ENCODE measurements around the gene FSTL4.

The FSTL4 gene

DNA sequence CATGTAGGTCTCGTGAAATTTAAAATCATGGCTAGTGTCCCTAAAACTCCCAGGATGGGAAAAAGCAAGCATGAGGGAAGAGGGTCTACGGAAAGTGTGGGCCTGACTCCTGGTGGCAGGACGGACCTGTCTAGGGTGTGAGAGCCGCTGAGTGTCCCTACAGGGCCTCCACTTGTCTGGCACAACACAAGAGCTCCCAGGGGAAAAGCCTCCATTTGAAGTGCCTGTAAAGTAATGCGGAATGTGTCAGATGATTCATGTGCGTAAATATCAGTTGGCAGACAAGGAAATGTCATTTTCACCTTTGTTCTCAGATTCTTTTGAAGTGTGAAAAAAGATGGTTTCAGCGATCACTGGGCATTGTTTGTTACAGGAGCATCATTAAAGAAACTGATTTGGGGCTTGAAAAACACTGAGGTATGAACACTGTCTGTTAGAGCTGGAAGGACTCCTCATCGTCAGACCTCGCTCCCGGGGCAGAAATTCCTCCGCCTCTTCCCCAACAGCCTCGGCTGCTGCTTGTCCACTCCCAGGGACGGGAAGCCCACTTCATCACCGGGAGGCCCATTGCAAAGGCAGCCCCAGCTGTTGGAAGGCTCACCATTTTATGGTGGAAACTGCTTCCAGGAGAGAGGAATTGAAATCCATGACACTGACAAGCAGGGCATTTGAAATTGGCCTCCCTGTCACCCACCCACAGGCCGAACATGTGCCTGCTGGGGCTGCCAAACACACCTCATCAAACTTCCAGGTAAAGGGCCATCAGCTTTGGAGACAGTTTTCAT lies 240.8 kb downstream of the FSTL4 start:
- in situ Hi-C loops (cut with MboI; ENCODE audit: low sequenced_read_pairs), result no loop called here

DNA sequence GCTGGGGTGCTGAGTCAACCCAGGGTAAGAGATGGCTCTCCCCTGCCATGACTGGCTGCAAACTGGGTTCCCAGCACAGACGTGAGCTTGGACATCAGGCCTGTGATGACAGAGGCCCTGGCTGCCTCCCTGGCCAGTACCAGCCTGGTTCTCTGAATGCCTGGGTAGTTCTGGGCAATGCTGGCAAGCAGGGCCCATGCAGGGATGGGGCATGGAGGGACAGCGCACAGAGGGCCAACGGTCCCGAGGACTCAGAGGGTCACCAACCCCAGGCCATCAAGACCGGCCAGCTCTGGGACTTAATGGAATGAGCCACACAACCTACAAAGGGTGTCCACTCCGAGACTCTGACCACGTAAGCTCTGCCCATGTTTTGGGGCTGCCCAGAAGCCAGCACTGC lies 241.4 kb downstream of the FSTL4 start:
- in situ Hi-C loops (cut with MboI; ENCODE audit: low sequenced_read_pairs), result no loop called here

DNA sequence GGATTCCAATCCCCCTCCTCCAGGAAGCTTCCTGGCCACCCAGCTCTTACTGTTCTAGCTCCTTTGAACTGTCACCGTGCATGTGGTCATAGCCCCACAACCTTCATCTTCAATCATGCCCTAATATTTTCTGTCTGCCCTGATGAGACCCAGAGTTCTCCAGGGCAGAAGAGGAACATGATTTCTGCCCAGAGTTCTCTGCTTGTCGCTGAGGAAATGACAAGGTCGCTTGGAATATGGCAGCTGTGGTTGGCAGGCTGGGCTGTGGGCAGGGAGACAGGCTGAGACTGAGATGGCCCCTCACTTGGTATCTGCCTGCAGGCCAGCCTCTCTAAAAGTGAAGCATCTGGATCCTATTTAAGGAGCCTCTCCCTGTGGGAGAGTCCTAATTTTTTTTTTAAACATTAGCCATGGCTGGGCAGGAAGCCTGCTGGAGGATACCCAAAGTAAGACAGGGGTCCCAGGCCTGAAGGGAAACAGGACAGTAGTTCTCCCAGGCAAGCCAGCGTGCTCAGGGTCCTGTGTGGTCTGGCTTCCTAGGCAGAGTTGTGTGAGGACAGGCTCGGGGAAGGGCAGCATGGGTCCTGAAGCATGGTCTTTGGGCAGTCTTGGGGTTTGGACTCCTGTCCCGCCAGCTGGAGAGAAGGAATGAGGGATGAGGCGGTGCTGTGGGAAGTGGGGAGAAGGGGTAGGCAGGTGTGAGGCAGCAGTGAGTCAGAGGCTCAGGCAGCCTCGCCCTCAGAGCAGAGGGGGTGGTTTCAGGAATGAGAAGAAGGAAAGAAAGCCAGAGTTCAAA lies 242.1 kb downstream of the FSTL4 start:
- in situ Hi-C loops (cut with MboI; ENCODE audit: low sequenced_read_pairs), result no loop called here

- in situ Hi-C loops (cut with MboI; ENCODE audit: low sequenced_read_pairs), result no loop called here
Measured at GRCh38 chr5:133368916-133369783, 243.2 kb downstream of the FSTL4 start.

DNA sequence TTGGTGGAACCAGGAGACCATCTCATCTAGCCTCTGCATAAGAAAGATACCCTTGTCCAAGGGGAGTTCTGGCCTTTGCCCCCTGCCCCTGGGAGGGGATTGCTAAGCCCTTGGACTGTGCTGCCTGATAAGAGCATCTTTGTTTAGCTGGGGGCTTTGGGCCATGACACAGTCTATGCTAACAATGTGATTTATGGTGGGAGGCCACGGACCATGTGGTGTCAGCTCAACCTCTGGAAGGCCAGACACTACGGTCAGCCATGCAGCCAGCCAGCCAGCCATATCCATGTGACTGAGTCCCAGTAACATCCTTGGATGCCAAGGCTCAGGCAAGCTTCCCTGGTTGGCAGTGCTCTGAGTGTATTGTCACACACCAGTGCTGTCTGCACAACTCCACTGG lies 244.4 kb downstream of the FSTL4 start:
- in situ Hi-C loops (cut with MboI; ENCODE audit: low sequenced_read_pairs), result no loop called here

DNA sequence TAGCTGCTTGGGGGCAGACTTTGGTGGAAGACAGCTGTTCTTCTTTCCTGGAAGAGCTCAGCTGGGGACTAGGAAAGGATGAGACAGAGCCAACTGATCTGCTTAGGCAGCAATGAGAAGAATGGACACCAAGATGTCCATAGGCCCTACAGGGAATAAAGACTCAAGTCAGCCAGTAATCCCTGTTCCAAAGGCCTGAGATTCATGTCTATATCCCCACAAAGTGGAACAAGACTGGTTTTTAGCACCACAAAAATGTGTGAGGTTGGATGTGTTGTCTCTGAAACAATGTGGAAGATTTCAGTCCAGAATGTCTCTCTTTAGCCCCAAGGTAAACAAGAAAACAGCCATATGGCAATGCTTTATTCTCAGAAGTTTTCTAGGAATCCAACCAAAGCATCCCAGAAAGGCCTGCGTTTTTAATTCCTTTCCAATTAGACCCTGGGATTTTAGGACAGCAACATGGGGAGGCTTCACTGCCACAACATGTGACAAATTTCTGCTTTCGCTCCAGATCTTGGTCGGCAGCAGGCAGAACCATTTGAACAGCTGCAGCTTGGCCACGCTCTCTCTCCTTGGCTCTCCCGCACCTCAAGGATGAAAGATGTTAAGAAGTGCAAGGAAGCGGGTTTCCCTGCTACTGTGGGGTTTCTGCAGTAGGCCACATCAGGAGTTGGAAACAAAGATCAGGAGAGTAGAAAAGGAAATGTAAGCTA lies 245.1 kb downstream of the FSTL4 start:
- in situ Hi-C loops (cut with MboI; ENCODE audit: low sequenced_read_pairs), result no loop called here

- in situ Hi-C loops (cut with MboI; ENCODE audit: low sequenced_read_pairs), result no loop called here
Measured at GRCh38 chr5:133366438-133366837, 245.9 kb downstream of the FSTL4 start.

DNA sequence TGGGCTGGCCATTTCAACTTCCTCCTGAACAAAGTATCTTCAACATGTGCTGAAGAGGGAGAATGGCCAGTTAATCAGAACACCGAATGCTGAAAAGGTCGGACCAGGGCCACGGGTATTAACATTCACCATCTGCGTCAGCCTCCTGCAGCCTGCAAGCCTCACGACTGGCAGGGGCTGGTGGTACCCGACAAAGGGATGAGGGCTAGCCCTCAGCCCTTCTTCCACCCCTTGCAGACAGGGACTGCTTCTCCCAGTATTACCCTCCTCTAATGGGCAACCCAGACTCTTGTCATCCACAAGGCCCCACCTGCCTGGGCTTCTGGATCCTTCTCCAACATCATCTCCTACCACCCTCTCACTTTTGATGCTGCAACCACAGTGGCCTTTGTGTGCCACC lies 246.6 kb downstream of the FSTL4 start:
- in situ Hi-C loops (cut with MboI; ENCODE audit: low sequenced_read_pairs), result no loop called here

DNA sequence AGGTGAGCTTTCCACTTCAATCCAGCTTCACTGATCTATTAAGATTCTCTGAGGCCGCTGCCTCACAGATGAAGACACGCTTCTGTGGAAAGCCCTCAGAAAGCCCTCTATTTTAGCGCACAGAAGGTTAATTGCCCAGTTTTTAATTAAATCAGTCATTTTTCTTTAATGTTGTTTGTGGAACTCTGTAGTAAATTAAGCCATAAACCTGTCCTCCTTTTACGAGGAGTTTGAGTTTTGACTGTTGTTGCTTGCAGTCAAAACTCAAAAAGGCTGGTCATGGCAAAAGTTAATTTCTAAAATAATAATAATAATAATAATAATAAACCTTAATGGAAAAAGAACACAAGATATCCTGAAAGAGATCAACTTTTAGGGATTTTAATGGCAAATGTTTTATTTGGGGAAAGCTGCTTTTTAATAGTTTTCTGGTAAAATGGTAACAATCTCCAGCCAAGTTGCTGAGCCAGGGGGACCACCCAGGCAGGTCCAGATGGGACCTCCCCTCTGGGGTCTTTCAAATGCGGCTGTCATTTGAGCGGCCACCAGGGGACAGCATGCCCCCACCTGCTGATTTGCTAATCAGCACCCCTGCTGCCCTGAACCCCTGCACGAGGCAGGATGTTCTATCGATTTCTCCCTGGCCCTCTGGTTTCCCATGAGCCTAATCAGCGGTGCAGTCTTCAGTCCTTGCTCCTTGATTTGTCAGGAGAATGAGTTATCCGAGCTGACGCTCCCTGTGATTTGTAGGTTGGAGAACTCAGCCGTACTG lies 247.2 kb downstream of the FSTL4 start:
- in situ Hi-C loops (cut with MboI; ENCODE audit: low sequenced_read_pairs), result no loop called here

GRCh38 chr5:133363807-133364587 lies 248.3 kb downstream of the FSTL4 start:
- in situ Hi-C loops (cut with MboI; ENCODE audit: low sequenced_read_pairs), result no loop called here

GRCh38 chr5:133362438-133362837 lies 249.9 kb downstream of the FSTL4 start:
- in situ Hi-C loops (cut with MboI; ENCODE audit: low sequenced_read_pairs), result no loop called here

GRCh38 chr5:133361922-133362321 lies 250.4 kb downstream of the FSTL4 start:
- in situ Hi-C loops (cut with MboI; ENCODE audit: low sequenced_read_pairs), result no loop called here

DNA sequence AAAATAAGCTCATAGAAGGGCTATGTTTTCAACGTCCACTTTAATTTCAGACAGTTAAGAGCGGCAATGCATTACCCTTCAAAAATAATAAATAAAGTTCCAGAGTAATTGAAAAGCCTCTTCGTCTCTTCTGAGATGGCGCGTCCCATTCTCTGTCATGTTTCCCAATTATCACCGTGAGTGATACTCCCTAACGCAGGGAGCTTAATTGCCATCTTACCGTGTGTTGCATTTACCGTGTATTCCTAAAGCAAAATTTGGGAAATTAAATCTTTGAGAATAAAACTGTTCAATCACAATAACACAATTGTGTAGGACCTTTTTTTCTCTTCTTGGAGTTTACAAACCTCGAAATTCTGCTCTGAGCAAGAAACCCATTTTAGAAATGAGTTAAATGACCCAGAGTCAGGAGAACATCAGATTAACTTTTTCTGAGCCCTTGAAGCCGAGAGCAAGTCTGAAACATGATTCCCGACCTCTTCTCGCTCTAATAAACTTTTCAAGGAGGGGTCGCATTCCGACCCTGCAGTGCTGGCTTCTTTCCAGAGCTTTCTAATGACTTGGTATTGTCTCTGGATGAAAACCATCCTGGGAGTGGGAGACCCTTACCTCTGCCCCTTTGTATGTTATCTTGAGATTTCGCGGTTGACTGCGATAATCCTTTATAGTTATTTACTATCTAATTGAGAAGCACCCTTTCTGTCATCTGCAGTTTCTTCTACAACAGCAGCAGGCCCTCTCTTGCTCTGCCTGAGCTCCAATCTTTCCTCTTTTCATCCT lies 251.5 kb downstream of the FSTL4 start:
- in situ Hi-C loops (cut with MboI; ENCODE audit: low sequenced_read_pairs), result no loop called here

DNA sequence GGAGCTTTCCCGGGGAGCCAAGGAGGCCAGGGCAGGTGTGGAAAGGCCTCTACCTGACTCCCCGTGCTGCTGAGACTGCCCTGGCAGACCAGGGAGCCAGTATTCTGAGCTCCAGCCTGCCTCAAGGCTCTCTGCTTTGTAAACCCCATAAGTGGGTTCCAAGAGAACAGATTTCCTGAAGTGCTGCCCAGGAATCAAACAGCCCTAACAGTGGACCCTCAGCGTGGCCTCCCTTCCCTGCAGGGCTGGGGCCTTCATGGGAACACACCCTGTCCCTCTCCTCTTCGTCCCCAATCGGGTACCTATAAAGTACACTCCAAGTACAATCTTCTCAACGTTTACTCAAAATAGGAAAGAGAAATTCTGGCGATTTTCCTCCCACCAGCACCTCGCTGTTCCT lies 252.5 kb downstream of the FSTL4 start:
- in situ Hi-C loops (cut with MboI; ENCODE audit: low sequenced_read_pairs), result no loop called here

DNA sequence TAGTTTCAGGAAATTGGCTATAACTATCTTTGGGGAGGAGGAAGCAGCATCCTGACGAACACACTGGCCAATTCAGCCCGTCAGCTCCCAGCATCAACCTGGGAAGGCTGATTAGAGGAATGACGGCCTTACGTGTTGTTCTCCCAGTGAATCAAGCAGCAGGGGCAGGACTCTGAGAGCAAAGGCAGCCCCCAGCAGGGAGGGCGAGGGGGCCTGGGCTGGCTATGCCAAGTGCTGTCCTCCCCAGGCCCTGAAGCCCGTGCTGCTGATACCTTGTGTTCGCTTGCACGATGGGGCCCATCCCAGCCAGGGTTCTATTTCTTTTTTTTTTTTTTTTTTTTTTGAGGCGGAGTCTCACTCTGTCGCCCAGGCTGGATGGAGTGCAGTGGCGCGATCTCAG lies 254.1 kb downstream of the FSTL4 start:
- in situ Hi-C loops (cut with MboI; ENCODE audit: low sequenced_read_pairs), result no loop called here

DNA sequence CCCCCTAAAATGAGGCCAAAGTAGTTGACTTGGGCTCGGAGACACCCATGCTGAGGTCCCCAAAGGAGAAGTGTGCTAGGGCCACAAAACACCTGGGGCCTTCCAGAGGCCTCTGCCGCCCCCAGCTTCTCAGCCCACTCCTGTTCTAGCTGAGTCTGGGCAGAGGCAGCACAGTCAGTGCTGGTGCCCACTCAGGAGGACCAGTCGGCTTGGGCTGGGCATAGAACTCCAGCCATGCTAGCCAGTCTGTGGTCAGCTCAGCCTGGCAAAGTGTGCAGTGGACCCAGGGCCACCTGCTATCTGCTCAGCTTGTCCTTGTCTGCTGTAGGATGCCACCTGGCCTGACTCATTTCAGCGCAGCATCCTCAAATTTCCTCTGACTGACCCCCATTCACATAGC lies 254.6 kb downstream of the FSTL4 start:
- in situ Hi-C loops (cut with MboI; ENCODE audit: low sequenced_read_pairs), result no loop called here

DNA sequence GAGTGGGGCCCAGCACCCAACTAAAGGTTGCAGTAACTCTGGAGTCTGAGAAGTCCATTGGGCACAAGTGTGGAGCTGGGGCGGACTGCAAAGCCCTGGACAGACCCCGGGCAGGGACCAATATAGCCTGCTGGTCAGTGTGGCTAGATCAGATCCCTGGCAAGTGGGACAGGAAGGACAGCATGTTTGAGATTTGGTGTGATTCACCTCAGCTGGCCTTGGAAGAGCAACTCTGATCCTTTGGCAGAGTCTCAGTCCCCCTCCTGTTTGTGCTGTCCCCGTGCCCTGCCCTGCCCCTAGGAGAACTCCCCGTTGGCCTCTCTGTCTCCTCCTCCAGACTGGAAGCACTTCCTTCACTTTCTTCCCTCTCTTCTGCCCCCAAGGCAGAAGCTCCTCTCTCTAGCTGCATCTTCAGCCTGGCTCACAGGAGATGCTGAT lies 255.3 kb downstream of the FSTL4 start:
- in situ Hi-C loops (cut with MboI; ENCODE audit: low sequenced_read_pairs), result no loop called here

DNA sequence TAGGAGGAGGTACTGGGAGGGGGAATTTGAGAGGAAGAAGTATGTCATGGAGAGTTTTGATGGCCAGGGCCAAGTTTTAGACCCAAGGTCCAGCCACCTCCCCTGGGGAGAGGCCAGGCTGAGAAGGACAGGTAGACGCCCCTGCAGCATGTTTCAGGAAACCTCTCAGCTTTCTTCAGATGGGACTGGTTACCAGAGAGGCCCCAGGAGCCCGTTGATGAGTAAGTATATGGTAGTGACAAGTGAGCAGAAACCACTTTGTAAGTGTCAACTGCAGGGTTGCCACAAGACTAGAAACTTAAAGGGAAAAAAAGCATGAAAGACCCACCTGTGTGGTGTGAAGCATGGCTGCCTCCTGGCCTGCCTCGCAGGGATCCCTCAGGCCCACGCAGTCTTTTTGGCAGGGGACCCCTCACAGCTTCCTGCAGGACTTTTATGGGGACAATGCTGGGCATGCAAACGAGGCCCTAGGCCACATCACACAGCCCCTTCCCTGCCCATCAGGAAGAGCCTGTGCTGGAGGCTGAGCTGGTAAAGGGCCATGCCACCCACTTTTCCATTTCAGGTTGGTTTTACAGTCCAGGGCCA lies 255.9 kb downstream of the FSTL4 start:
- in situ Hi-C loops (cut with MboI; ENCODE audit: low sequenced_read_pairs), result no loop called here
